Esophagus muscularis mucosa (tissue), 4 donors: ENCODE measurements around the gene AEBP2. TPM values are rescaled to one million over a fixed set of nuclear protein-coding genes. Genes with fewer than 3 reads are reported as not detected.

Source experiments
- DNase-seq: peaks from one replicate; pipeline ENCODE4 v3.0.0-alpha.2; 2017; ENCODE audit errors: extremely low spot score
- H3K27ac ChIP-seq, 4 donors: fragments of 200-600 bp; sonication (generic); replicated peaks in 1 of 4; 1 replicate in 3 of 4; 2 replicates in 1 of 4; pipeline ENCODE4 v1.5.1; 2016 to 2019; ENCODE audit warnings: mild to moderate bottlenecking in 1 of 4
- H3K27me3 ChIP-seq, 4 donors: fragments of 200-600 bp; sonication (generic); one replicate each; pipeline versions ENCODE4 v1.5.1 to v1.6.0; 2016 to 2019
- H3K36me3 ChIP-seq, 4 donors: fragments of 200-600 bp; sonication (generic); one replicate each; pipeline ENCODE4 v1.5.1; 2016 to 2019
- H3K4me1 ChIP-seq, 4 donors: fragments of 200-600 bp; sonication (generic); one replicate each; pipeline ENCODE4 v1.5.1; 2016 to 2019
- H3K4me3 ChIP-seq, 4 donors: fragments of 200-600 bp; sonication (generic); 1 replicate in 2 of 4; 2 replicates in 2 of 4; pipeline ENCODE4 v1.5.1; 2016 to 2019; ENCODE audit warnings: mild to moderate bottlenecking in 4 of 4, moderate library complexity in 1 of 4
- H3K9me3 ChIP-seq, 4 donors: fragments of 200-600 bp; sonication (generic); 1 replicate in 3 of 4; 2 replicates in 1 of 4; pipeline ENCODE4 v1.5.1; 2016 to 2019
- EP300 ChIP-seq: sonication (generic); formaldehyde crosslinking; IDR thresholded peaks from one replicate; pipeline ENCODE4 v1.6.1; 2017; ENCODE audit warnings: antibody characterized with exemption
- POLR2A ChIP-seq: fragments of 450-650 bp; IDR thresholded peaks from one replicate; pipeline ENCODE4 v1.6.1; 2017; ENCODE audit warnings: antibody characterized with exemption, moderate library complexity, mild to moderate bottlenecking, low read depth
- POLR2AphosphoS5 ChIP-seq, 2 donors: sonication (generic); formaldehyde crosslinking; IDR thresholded peaks; one replicate each; pipeline ENCODE4 v1.6.1; 2017; ENCODE audit warnings: antibody characterized with exemption in 2 of 2
- WGBS: methylation state at CpG from one replicate; pipeline ENCODE4 v1.1.5; 2018; 5-methylcytosine and 5-hydroxymethylcytosine counted together
- intact Hi-C: fragments of 100-400 bp; cut with DNase I; formaldehyde crosslinking; loops from one replicate; pipeline ENCODE4 v1.15.1; 2023
- total RNA-seq, 4 donors: library from RNA; depleted of rRNA; stranded (reverse); fragments of >200 nt; gene quantifications; one replicate each; pipeline versions ENCODE4 v1.1.0 to v1.2.1, GENCODE V29; 2016
- TF ChIP-seq, protein P1 (sequence below), 3 experiments: fragments of 200-600 bp in 2 of 3; fragments of 450-650 bp in 1 of 3; sonication (generic) in 2 of 3; IDR thresholded peaks; one replicate each; pipeline ENCODE4 v1.5.1; 2017 to 2019; ENCODE audit warnings: antibody characterized with exemption in 3 of 3, mild to moderate bottlenecking in 2 of 3, moderate library complexity in 1 of 3

The AEBP2 gene
- total RNA-seq, 4 donors from 2014 or later, result 31.8 to 48.9 (median 37.1) TPM

- H3K4me1 ChIP-seq, result peaks cover 10 to 24% (median 19%) of the 10 kb centered on the region in 4 donors
- 82% methylated on average over 9 of the region's 9 CpGs for WGBS
- peaks cover 5 to 15% (median 10%) of the 10 kb centered on the region in 4 donors for H3K36me3 ChIP-seq
- no peak overlapping the region for H3K4me3 ChIP-seq
- intact Hi-C loops, result no loop called here
- no peak for TF ChIP-seq POLR2AphosphoS5 (IDR thresholded peaks at IDR 0.05)
- no peak for TF ChIP-seq POLR2A
- TF ChIP-seq EP300, result no peak
- TF ChIP-seq, protein P1, sequence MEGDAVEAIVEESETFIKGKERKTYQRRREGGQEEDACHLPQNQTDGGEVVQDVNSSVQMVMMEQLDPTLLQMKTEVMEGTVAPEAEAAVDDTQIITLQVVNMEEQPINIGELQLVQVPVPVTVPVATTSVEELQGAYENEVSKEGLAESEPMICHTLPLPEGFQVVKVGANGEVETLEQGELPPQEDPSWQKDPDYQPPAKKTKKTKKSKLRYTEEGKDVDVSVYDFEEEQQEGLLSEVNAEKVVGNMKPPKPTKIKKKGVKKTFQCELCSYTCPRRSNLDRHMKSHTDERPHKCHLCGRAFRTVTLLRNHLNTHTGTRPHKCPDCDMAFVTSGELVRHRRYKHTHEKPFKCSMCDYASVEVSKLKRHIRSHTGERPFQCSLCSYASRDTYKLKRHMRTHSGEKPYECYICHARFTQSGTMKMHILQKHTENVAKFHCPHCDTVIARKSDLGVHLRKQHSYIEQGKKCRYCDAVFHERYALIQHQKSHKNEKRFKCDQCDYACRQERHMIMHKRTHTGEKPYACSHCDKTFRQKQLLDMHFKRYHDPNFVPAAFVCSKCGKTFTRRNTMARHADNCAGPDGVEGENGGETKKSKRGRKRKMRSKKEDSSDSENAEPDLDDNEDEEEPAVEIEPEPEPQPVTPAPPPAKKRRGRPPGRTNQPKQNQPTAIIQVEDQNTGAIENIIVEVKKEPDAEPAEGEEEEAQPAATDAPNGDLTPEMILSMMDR (IDR thresholded peaks at IDR 0.05), result no peak
- H3K27ac ChIP-seq, result no peak overlapping the region
- H3K9me3 ChIP-seq, result peaks cover 0 to 12% (median 8%) of the 10 kb centered on the region in 4 donors
- H3K27me3 ChIP-seq, result no peaks in the 10 kb centered on the region
- DNase-seq, result no peak
Measured at GRCh38 chr12:19482551-19483109, 43.3 kb downstream of the AEBP2 start.

DNA sequence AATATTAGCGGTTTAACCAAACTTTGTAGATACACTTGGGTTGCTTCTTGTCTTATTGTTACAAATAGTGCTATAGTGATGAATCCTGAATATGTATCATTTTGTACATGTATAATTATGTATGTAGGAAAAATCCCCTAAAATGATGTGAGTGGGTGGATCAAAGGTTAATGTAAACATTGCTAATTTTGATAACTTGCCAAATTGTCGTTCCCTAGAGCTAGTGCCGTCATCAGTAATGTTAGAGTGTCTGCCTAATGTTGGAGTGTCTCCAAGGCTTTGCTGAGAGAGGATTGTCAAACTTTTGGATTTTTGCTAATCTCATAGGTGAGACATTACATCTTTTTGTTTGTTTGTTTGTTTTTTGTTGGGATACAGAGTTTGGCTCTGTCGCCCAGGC lies 44.4 kb downstream of the AEBP2 start:
- intact Hi-C loops, result no loop called here
- WGBS, result 78% methylated on average over 4 of the region's 4 CpGs
- TF ChIP-seq, protein P1 (IDR thresholded peaks at IDR 0.05), result no peak
- TF ChIP-seq EP300 (no peak), POLR2AphosphoS5 (IDR thresholded peaks at IDR 0.05) (no peak), POLR2A (no peak)

DNA sequence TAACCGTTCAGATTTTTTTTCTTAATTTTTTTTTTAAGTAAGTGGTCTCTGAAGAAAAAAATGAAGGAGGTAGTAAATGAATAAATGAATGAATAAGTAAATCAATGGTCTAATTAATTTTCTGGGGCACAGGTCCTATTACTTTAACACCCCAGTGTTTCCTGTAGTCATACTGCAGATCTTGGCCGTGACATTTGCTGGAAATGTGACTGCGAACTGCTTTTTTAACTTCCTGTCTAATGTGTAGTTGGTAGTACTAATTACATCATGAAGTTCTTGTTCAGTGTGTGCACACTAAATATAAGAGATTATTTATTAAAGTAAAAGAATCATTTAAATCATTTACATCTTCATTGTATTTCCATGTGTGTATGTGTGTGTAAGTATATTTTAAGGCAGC lies 45.4 kb downstream of the AEBP2 start:
- WGBS, result 80% methylated on average over 3 of the region's 3 CpGs

More for the DNA sequence above, 44.4 kb downstream of the AEBP2 start:
- peaks cover 10 to 24% (median 19%) of the 10 kb centered on the region in 4 donors for H3K4me1 ChIP-seq
- no peaks in the 10 kb centered on the region for H3K27me3 ChIP-seq
- H3K36me3 ChIP-seq, result peaks cover 5 to 10% (median 9%) of the 10 kb centered on the region in 4 donors
- H3K4me3 ChIP-seq, result no peak overlapping the region
- no peak for DNase-seq
- H3K27ac ChIP-seq, result no peak overlapping the region
- peaks cover 0 to 12% (median 8%) of the 10 kb centered on the region in 4 donors for H3K9me3 ChIP-seq

GRCh38 chr12:19485240-19485639 lies 45.9 kb downstream of the AEBP2 start:
- peaks cover under 1 to 5% (median 3%) of the 10 kb centered on the region in 4 donors for H3K36me3 ChIP-seq
- no peaks in the 10 kb centered on the region for H3K27me3 ChIP-seq
- peaks cover 15 to 24% (median 20%) of the 10 kb centered on the region in 4 donors for H3K4me1 ChIP-seq
- no peak overlapping the region for H3K27ac ChIP-seq
- DNase-seq, result no peak
- no peak overlapping the region for H3K4me3 ChIP-seq
- intact Hi-C loops, result no loop called here
- TF ChIP-seq, protein P1 (IDR thresholded peaks at IDR 0.05), result no peak
- TF ChIP-seq POLR2A, result no peak
- TF ChIP-seq EP300, result no peak
- TF ChIP-seq POLR2AphosphoS5 (IDR thresholded peaks at IDR 0.05), result no peak
- H3K9me3 ChIP-seq, result peaks cover 0 to 6% (median 3%) of the 10 kb centered on the region in 4 donors
- WGBS, result 85% methylated on average over 6 of the region's 6 CpGs

More for the DNA sequence above, 45.4 kb downstream of the AEBP2 start:
- no peak for DNase-seq
- H3K27me3 ChIP-seq, result no peaks in the 10 kb centered on the region
- peaks cover 10 to 24% (median 19%) of the 10 kb centered on the region in 4 donors for H3K4me1 ChIP-seq
- H3K36me3 ChIP-seq, result peaks cover 5 to 10% (median 8%) of the 10 kb centered on the region in 4 donors
- H3K27ac ChIP-seq, result no peak overlapping the region
- intact Hi-C loops, result no loop called here
- TF ChIP-seq EP300 (no peak), POLR2AphosphoS5 (IDR thresholded peaks at IDR 0.05) (no peak), POLR2A (no peak)
- TF ChIP-seq, protein P1 (IDR thresholded peaks at IDR 0.05), result no peak
- no peak overlapping the region for H3K4me3 ChIP-seq
- peaks cover 0 to 11% (median 8%) of the 10 kb centered on the region in 4 donors for H3K9me3 ChIP-seq
